NCI-H446 treated with DMSO at 0.1 percent for 48 hours (cell line): ENCODE results near the gene COA3.

ENCODE experiments used
- DNase-seq: peaks from one replicate; lab custom pipeline; 2025; lab: John Stamatoyannopoulos, UW

COA3 gene

GRCh38 chr17:42798383-42799380, at the start of gene COA3, which contains the start of gene CNTD1:
COA3 (minus strand) TSS chr17:42798704; CDS start chr17:42798681, 23 bp downstream.
CNTD1 (plus strand) TSS chr17:42798861; CDS start chr17:42799068, 207 bp downstream.
- DNase-seq: peak; percentile 64

- no peak for DNase-seq
These were observed 49.6 kb upstream of the COA3 start for GRCh38 chr17:42848093-42848492.

- DNase-seq: no peak
These were observed 48.2 kb upstream of the COA3 start for GRCh38 chr17:42846594-42847280.

GRCh38 chr17:42845918-42846593, 47.6 kb upstream of the COA3 start:
- DNase-seq: no peak

DNA sequence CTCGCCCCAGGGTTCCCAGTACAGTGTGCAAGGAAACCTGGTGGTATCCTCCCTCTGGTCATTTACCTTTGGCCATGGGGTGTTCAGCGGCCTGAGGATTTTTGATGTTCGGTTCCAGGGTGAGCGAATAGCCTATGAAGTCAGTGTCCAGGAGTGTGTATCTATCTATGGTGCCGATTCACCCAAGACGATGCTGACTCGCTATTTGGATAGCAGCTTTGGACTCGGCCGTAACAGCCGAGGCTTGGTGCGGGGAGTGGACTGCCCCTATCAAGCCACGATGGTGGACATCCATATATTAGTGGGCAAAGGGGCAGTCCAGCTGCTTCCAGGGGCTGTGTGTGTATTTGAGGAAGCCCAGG, 47.0 kb upstream of the COA3 start:
- DNase-seq: no peak

DNA sequence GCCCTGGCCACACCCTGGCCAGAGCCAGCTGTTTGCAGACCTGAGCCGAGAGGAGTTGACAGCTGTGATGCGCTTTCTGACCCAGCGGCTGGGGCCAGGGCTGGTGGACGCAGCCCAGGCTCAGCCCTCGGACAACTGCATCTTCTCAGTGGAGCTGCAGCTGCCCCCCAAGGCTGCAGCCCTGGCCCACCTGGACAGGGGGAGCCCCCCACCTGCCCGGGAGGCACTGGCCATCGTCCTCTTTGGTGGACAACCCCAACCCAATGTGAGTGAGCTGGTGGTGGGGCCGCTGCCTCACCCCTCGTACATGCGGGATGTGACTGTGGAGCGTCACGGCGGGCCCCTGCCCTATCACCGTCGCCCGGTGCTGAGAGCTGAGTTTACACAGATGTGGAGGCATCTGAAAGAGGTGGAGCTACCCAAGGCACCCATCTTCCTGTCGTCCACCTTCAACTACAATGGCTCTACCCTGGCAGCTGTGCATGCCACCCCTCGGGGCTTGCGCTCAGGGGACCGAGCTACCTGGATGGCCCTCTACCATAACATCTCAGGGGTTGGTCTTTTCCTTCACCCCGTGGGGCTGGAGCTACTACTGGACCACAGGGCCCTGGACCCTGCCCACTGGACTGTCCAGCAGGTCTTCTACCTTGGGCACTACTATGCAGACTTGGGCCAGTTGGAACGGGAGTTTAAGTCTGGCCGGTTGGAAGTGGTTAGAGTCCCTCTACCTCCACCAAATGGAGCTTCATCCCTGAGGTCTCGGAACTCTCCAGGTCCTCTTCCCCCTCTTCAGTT, 46.5 kb upstream of the COA3 start:
- no peak for DNase-seq

DNA sequence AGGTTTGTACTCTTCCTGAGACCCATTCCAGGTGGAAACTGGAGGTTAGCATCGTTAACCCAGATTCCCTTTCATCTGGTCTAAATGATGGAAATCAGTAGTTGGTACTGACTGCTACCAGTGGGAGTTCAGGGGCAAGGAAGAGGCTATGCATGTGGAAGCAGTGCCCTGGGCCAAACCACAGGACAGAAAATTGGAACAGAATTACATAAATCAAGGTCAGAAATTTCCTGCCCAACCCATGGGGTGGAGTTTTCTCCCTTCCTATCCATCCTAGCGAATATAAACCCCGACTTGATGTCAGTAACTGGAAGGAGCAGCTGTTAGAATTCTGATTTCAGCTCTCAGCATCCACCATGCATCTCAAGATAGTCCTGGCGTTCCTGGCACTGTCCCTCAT, 45.8 kb upstream of the COA3 start, which contains the start of gene AOC2:
Gene AOC2, plus strand, starts transcription at position 310 of the 400 bp plus-strand sequence. Its CDS starts 47 bp downstream, at position 357.
- DNase-seq: no peak

- DNase-seq: no peak
These were observed 44.9 kb upstream of the COA3 start for GRCh38 chr17:42843358-42843934.

- DNase-seq: no peak
These were observed 43.6 kb upstream of the COA3 start for GRCh38 chr17:42841975-42842685.

GRCh38 chr17:42835732-42836131, 37.2 kb upstream of the COA3 start:
- no peak for DNase-seq

DNA sequence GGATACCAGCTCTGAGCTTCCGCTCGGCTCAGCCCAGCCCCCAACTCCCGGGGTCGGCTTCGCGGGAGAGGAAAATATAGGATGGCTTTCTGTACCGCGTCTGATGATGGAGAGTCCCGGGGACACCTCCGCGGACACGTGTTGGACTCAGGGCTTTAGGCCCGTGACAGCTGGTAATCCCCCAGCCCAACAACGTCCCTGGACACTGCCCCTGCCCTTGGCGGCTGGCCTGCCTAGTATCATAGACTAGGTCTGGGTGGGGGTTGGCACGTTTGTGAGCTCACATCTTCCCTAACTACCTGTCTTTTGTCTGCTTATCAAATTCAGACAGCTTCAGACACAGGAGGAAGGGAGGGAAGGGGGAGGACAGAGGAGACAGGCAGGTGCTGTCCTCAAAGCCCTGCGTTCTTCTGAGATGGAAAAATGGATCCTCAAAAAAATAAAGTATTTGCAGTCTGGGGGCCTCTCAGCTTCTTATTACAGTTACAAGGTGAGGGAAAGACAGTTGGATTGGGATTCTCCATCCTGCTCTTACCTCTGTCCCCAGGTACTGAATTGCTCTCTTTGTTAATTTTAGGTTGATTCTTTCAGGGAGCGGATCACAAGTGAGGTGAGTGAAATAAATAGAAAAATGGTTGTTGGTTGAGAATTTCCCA, 35.4 kb upstream of the COA3 start:
- DNase-seq: no peak

DNA sequence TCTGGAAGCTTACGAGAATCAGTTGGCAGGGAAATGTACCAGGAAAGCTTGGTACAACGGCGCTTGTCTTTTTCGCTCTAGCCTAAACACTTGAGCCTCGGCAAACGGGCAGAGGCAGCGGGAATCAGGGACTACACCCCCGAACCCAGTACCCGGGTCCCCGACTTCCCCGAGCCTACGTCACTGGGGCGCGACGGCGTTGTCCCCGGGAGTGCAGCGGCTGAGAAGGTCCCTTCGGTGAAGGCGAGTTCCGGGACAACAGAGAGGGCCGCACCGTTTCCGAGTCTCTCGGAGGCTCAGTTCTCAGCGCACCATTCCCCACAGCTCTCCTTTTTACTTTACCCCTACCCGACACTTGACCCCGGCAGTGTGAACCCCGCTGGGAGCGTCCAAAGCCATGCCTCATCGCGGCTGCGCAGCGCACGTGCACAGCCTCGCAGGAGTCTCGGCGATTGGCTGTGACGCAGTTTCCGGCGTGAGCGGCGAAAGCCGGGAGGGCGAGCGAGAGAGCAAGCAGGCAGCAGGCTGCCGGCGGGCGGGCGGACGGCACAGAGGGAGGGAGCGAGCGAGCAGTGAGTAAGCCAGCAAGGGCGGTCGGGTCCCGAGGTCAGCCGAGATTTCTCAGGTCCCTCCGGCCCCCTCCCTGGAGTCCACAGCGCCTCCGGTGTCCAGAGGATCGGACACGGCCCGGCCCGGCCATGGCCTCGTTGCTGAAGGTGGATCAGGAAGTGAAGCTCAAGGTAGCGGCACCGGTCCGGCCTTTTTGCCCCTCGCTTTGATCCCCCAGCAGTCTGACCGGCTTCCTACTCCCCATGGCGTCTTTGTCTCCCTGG, 34.6 kb upstream of the COA3 start, which contains the start of gene PSME3:
Gene PSME3, plus strand, starts transcription at position 464 of the 833 bp plus-strand sequence. Its CDS starts 235 bp downstream, at position 699.
- DNase-seq: peak; percentile 65

GRCh38 chr17:42832213-42832933, 33.9 kb upstream of the COA3 start:
- no peak for DNase-seq

GRCh38 chr17:42830971-42831370, 32.5 kb upstream of the COA3 start:
- DNase-seq: no peak

DNA sequence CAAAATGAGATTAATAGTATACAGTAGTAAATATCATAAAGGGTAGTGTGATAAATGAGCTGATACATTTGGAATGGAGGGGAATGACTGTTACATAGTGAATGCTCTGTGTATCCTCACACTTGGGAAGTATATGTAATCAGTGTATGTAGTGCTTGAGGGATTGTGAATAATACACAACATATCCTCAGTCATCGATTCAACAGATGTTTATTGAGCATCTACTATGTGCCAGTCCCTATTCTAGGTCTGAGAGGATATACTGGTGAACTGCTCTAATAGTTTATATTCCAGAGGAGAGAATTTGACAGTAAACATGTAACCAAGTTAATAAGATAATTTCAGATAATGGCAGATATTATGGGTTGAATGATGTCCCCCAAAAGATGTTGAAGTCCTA, 29.0 kb upstream of the COA3 start:
- DNase-seq: no peak

- no peak for DNase-seq
These were observed 22.7 kb upstream of the COA3 start for GRCh38 chr17:42821176-42821575.

- no peak for DNase-seq
These were observed 21.5 kb upstream of the COA3 start for GRCh38 chr17:42819939-42820535.

- DNase-seq: no peak
These were observed 19.9 kb upstream of the COA3 start for GRCh38 chr17:42818379-42818778.
